ENCODE data around the gene SREBF2.

- TF ChIP-seq JUN (IDR thresholded peaks at IDR 0.05; ENCODE audit: borderline replicate concordance, insufficient read depth, insufficient read length, low read depth) (no peak), CTCF (IDR thresholded peaks at IDR 0.05; ENCODE audit: extremely low read depth in 1 of 2, insufficient read depth in 1 of 2, low read depth in 1 of 2, low read length in 2 of 2) (no peak), EZH2 (IDR thresholded peaks at IDR 0.05; ENCODE audit: borderline replicate concordance, low read depth, low read length, severe bottlenecking) (no peak), POLR2A (IDR thresholded peaks at IDR 0.05; ENCODE audit: low read depth, low read length) (no peak)
These were observed 14.4 kb downstream of the SREBF2 start for GRCh38 chr22:41847300-41847699.

Data from endothelial cell of umbilical vein (primary cell).